ENCODE measurements around the gene GNMT.

GNMT gene

GRCh38 chr6:42971746-42972327, 11.3 kb downstream of the GNMT start:
- no peak overlapping the region for H3K4me3 ChIP-seq (replicated peaks; ENCODE audit: low read depth, low read length)
- no peak for DNase-seq (ENCODE audit: low read depth)
- TF ChIP-seq CTCF (IDR thresholded peaks at IDR 0.05; ENCODE audit: low read length, missing control alignments), result no peak

- TF ChIP-seq CTCF (IDR thresholded peaks at IDR 0.05; ENCODE audit: low read length, missing control alignments), result no peak
- H3K4me3 ChIP-seq (replicated peaks; ENCODE audit: low read depth, low read length), result no peak overlapping the region
- DNase-seq (ENCODE audit: low read depth), result no peak
Measured at GRCh38 chr6:42973926-42974325, 13.4 kb downstream of the GNMT start.

GRCh38 chr6:42974919-42975505, 14.5 kb downstream of the GNMT start:
- TF ChIP-seq CTCF (IDR thresholded peaks at IDR 0.05; ENCODE audit: low read length, missing control alignments), result no peak
- H3K4me3 ChIP-seq (replicated peaks; ENCODE audit: low read depth, low read length), result no peak overlapping the region
- no peak for DNase-seq (ENCODE audit: low read depth)

- TF ChIP-seq CTCF (IDR thresholded peaks at IDR 0.05; ENCODE audit: low read length, missing control alignments), result no peak
- no peak for DNase-seq (ENCODE audit: low read depth)
- H3K4me3 ChIP-seq (replicated peaks; ENCODE audit: low read depth, low read length), result peak overlapping the region; percentile 72
Measured at GRCh38 chr6:42978487-42978838, 17.9 kb downstream of the GNMT start.

GRCh38 chr6:42978839-42979522, 18.4 kb downstream of the GNMT start, which contains the start of gene PEX6:
Gene PEX6 (minus strand): TSS chr6:42979181. CDS start chr6:42979150, 31 bp downstream.
- peak within 1 kb of the TSS; percentile 72 for H3K4me3 ChIP-seq (replicated peaks; ENCODE audit: low read depth, low read length)
- TF ChIP-seq CTCF (IDR thresholded peaks at IDR 0.05; ENCODE audit: low read length, missing control alignments), result no peak
- DNase-seq (ENCODE audit: low read depth), result peak; percentile 79

GRCh38 chr6:42979523-42980177, 19.1 kb downstream of the GNMT start:
- H3K4me3 ChIP-seq (replicated peaks; ENCODE audit: low read depth, low read length), result peak overlapping the region; percentile 72
- TF ChIP-seq CTCF (IDR thresholded peaks at IDR 0.05; ENCODE audit: low read length, missing control alignments), result no peak
- peak; percentile 47 for DNase-seq (ENCODE audit: low read depth)

Measured in fibroblast of pulmonary artery (primary cell).